HCT116 (cell line): ENCODE measurements around the gene LYST.

Source experiments
- RAD21 ChIP-seq: IDR thresholded peaks from 2 replicates; pipeline ENCODE4 v1.6.1; 2012; ENCODE audit warnings: low read depth, mild to moderate bottlenecking
- TCF7L2 ChIP-seq: IDR thresholded peaks from 2 replicates; pipeline ENCODE4 v1.7.0; 2011; ENCODE audit warnings: borderline replicate concordance, inconsistent platforms; ENCODE audit not compliant: insufficient read depth, insufficient read length; ENCODE audit errors: extremely low read depth

DNA sequence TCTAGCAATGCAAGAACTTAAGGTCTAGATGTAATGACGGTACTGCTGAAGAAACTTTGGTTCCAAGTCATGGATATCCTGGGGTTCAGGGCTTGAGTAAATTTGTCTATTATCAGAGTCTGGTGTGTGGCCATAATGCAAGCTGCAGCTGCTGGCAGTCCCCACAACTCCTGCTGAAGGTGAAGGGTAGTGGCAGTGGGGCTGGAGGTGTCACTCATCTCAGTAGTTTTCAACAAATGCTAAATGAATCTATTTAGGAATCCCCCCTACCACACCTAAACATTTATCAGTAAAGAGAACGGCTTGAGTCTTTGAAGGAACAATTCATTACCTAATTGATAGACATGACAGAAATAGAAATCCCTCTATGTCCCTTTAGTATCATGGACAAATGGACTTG is 118.0 kb downstream of the LYST start:
- no peak for TF ChIP-seq RAD21
- TF ChIP-seq TCF7L2, result no peak
